BJ (cell line): ENCODE results near the gene LDB2. TPM values are rescaled to one million over a fixed set of nuclear protein-coding genes. Genes with fewer than 3 reads are reported as not detected.

Source experiments
- CTCF ChIA-PET: fragments of 350-600 bp; formaldehyde crosslinking; extraction: SDS; loops from one replicate; lab custom pipeline; 2021; ENCODE audit warnings: antibody characterized with exemption, inconsistent platforms; lab: Yijun Ruan, JAX
- POLR2A ChIA-PET: fragments of 300-600 bp; sonication (Branson Sonifier 250); formaldehyde crosslinking; extraction: SDS; loops from one replicate; lab custom pipeline; 2021; ENCODE audit warnings: antibody characterized with exemption; lab: Charles Lee
- DNase-seq: peaks from one replicate; pipeline ENCODE4 v3.0.0-alpha.2; 2011; ENCODE audit warnings: low read depth
- H3K27me3 ChIP-seq: 2 replicates; pipeline ENCODE4 v1.6.0; 2011; ENCODE audit warnings: low read length; ENCODE audit not compliant: control insufficient read depth, insufficient read depth
- H3K36me3 ChIP-seq: 2 replicates; pipeline ENCODE4 v1.5.1; 2011; ENCODE audit warnings: low read length; ENCODE audit not compliant: control insufficient read depth, insufficient read depth
- H3K4me3 ChIP-seq: 2 replicates; pipeline ENCODE4 v1.5.1; 2011; ENCODE audit warnings: low read depth, mild to moderate bottlenecking, control low read depth, low read length
- polyA plus RNA-seq: library from polyadenylated mRNA; depleted of rRNA; stranded (reverse); fragments of >200 nt; gene quantifications from 2 replicates; pipeline ENCODE4 v1.2.3, GENCODE V29; 2011
- TF ChIP-seq, protein P1 (sequence below): IDR thresholded peaks from 2 replicates; pipeline ENCODE4 v1.5.1; 2011; ENCODE audit warnings: low read depth, mild to moderate bottlenecking, control low read depth, inconsistent platforms, low read length, moderate library complexity; ENCODE audit not compliant: insufficient read depth

The LDB2 gene
- polyA plus RNA-seq, 1 experiment, result 79.7 TPM

DNA sequence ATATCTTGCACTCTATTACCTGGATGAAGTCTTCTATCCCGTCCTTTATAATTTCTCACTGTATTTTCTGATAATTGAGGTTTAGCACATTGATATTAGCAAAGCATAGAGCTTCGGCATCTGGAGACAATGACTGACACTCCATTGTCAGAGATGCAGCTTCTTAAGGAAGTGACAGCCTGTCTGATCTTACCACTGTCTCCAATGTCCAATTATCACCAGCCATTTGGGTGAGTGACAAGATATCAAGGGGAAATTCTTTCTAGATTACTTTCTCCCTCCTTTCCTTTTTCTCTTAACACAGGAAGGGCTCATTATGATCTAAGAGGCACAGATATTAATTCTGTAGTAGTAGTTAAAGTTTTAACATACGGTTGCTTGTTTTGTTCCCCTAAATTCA is 86.4 kb downstream of the LDB2 start:
- DNase-seq, result no peak
- CTCF ChIA-PET, result interaction anchor here (0.7 to 1.1 kb wide), 2 partner anchors 18 to 27 kb away, joined by 3 to 6 read pairs; no protein-coding TSS in a partner anchor
- POLR2A ChIA-PET, result no interaction called here
- Histone ChIP-seq H3K36me3 (no peaks in the 10 kb centered on the region), H3K27me3 (no peaks in the 10 kb centered on the region), H3K4me3 (no peak overlapping the region)
- TF ChIP-seq, protein P1, sequence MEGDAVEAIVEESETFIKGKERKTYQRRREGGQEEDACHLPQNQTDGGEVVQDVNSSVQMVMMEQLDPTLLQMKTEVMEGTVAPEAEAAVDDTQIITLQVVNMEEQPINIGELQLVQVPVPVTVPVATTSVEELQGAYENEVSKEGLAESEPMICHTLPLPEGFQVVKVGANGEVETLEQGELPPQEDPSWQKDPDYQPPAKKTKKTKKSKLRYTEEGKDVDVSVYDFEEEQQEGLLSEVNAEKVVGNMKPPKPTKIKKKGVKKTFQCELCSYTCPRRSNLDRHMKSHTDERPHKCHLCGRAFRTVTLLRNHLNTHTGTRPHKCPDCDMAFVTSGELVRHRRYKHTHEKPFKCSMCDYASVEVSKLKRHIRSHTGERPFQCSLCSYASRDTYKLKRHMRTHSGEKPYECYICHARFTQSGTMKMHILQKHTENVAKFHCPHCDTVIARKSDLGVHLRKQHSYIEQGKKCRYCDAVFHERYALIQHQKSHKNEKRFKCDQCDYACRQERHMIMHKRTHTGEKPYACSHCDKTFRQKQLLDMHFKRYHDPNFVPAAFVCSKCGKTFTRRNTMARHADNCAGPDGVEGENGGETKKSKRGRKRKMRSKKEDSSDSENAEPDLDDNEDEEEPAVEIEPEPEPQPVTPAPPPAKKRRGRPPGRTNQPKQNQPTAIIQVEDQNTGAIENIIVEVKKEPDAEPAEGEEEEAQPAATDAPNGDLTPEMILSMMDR, result no peak

DNA sequence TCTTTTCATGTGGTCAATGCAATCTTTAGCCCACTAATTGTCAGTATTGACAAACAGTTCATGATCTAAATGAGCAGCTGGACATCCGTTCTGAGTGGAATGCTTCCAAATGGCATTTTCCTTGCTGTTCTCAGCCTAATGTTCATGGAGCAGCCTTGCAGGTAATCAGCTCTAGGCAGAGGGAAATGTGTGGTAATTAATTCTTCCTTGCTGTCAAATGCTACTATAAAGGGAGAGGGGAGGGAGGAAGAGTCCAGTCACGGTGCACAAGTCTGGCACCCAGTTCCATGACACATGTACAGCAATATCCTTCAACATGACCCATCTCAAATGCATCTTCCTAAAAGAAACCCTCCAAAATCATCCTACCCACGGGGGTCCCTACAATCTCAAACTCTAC is 88.5 kb downstream of the LDB2 start:
- POLR2A ChIA-PET, result no interaction called here
- TF ChIP-seq, protein P1, result no peak
- CTCF ChIA-PET, result interaction anchor here (1.3 to 2.3 kb wide), 2 partner anchors 16 to 19 kb away, joined by 3 to 7 read pairs; no protein-coding TSS in a partner anchor
- H3K36me3 ChIP-seq, result no peaks in the 10 kb centered on the region
- H3K27me3 ChIP-seq, result no peaks in the 10 kb centered on the region
- DNase-seq, result no peak
- H3K4me3 ChIP-seq, result no peak overlapping the region

DNA sequence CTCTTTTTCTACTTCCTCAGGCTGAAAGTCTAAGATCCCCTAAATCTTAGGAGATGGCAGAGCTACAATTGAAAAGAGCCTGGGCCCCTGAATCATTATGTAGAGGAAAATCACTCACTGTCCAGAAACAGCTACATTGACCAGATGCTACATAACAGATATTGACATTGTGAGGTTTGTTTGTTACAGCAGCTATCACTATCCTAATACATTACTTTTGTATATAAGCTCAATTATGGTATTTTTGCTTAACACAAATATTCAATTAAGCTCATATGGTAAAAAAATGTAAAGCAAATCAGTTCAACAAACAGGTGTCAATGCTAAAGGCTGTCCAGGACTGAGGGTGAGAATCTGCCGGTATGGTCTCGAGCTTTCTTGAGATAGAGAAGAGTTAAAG is 89.4 kb downstream of the LDB2 start:
- DNase-seq, result no peak
- Histone ChIP-seq H3K27me3 (no peaks in the 10 kb centered on the region), H3K36me3 (no peaks in the 10 kb centered on the region), H3K4me3 (no peak overlapping the region)
- CTCF ChIA-PET, result interaction anchor here (2.3 kb wide), 1 partner anchor 15 kb away, joined by 7 read pairs; no protein-coding TSS in a partner anchor
- TF ChIP-seq, protein P1, result no peak
- POLR2A ChIA-PET, result no interaction called here

DNA sequence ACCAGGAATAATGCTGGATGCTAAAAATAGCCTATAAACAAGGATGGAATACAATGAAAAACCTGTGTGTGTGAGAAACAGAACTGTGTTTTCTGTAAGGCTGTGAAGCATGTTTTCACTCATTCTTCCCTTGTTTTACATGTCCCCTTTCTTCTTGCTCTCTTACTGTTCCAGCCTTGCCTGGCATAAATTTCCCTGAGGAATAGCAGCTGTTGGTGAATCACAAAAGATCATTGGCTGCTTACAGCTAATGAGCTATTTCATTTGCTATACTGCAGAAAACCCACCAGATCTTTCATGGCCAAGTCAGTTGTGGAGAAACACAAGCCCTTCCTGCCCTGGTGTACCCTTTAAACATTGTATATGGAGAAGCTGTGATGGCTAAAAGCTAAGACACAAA is 91.1 kb downstream of the LDB2 start:
- Histone ChIP-seq H3K27me3 (no peaks in the 10 kb centered on the region), H3K4me3 (no peak overlapping the region), H3K36me3 (no peaks in the 10 kb centered on the region)
- CTCF ChIA-PET, result interaction anchor here (0.7 to 2.8 kb wide), 4 partner anchors 9 to 523 kb away, joined by 3 to 9 read pairs (median 4); no protein-coding TSS in a partner anchor
- TF ChIP-seq, protein P1, result no peak
- POLR2A ChIA-PET, result no interaction called here
- DNase-seq, result no peak

DNA sequence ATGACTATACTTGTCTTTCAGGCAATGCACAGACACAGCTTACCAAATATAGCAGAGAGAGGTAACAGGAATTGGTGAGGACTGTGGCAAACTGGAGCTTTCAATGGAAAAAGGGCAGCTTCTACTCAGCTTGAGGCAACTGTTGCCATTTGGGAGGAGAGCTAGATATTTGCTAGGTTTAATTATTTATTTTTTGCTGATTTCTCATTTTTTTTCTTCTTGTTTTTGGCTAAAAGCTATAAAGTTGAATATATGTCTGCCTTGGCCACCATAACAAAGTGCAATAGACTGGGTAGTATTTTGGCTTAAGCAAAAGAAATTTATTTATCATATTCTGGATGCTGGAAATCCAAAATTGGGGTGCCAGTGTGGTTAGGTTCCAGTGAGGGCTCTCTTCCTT is 93.9 kb downstream of the LDB2 start:
- Histone ChIP-seq H3K36me3 (peaks cover 1% of the 10 kb centered on the region), H3K27me3 (no peaks in the 10 kb centered on the region), H3K4me3 (no peak overlapping the region)
- TF ChIP-seq, protein P1, result no peak
- CTCF ChIA-PET, result interaction anchor here (1.0 kb wide), 1 partner anchor 10 kb away, joined by 4 read pairs; no protein-coding TSS in a partner anchor
- no peak for DNase-seq
- POLR2A ChIA-PET, result no interaction called here
